HepG2 (cell line): ENCODE measurements around the gene GNA12. TPM values are rescaled to one million over a fixed set of nuclear protein-coding genes. Genes with fewer than 3 reads are reported as not detected.

Experiments
- GPN1 ChIP-seq: sonication (generic); formaldehyde crosslinking; IDR thresholded peaks from 2 replicates; pipeline ENCODE4 v1.5.1; 2020; ENCODE audit warnings: missing genetic modification reagents, borderline replicate concordance
- KDM4B ChIP-seq: sonication (generic); formaldehyde crosslinking; IDR thresholded peaks from 2 replicates; pipeline ENCODE4 v1.4.0; 2020; ENCODE audit warnings: missing genetic modification reagents
- NR2C2 ChIP-seq: sonication (generic); formaldehyde crosslinking; IDR thresholded peaks from 2 replicates; pipeline ENCODE4 v1.4.0; 2020; ENCODE audit warnings: missing genetic modification reagents, mild to moderate bottlenecking, moderate library complexity, borderline replicate concordance
- TBX3 ChIP-seq: fragments of 450-650 bp; IDR thresholded peaks from 2 replicates; pipeline ENCODE4 v1.6.1; 2017; ENCODE audit warnings: antibody characterized with exemption, mild to moderate bottlenecking, inconsistent platforms, borderline replicate concordance
- polyA plus RNA-seq, 8 experiments: library from polyadenylated mRNA; depleted of rRNA in 3 of 8; stranded (reverse) in 7 of 8; unstranded in 1 of 8; fragments of >200 nt; fragmentation: Illumina TruSeq in 4 of 8; extraction: Trizol in 4 of 8; gene quantifications; 2 replicates each; pipeline versions ENCODE4 v1.2.1 to v1.2.3, GENCODE V29; 2011 to 2016; ENCODE audit warnings: low read depth in 4 of 8, missing spikeins in 1 of 8, mixed read lengths in 1 of 8; ENCODE audit not compliant: insufficient read depth in 1 of 8
- total RNA-seq, 5 experiments: library from RNA; depleted of rRNA; stranded (reverse); fragments of >200 nt; fragmentation: Illumina TruSeq; extraction: Trizol; gene quantifications; 2 replicates each; pipeline ENCODE4 v1.2.3, GENCODE V29; 2016; ENCODE audit warnings: low read depth in 1 of 5
- TF ChIP-seq, protein P1 (sequence below): sonication (generic); formaldehyde crosslinking; IDR thresholded peaks from 2 replicates; pipeline ENCODE4 v1.4.0; 2020; ENCODE audit warnings: missing genetic modification reagents, borderline replicate concordance
- TF ChIP-seq, protein P2 (sequence below): sonication (generic); formaldehyde crosslinking; IDR thresholded peaks from 2 replicates; pipeline ENCODE4 v1.4.0; 2020; ENCODE audit warnings: missing genetic modification reagents
- TF ChIP-seq, protein P3 (sequence below): sonication (generic); formaldehyde crosslinking; IDR thresholded peaks from 2 replicates; pipeline ENCODE4 v1.5.0; 2020; ENCODE audit warnings: missing genetic modification reagents, mild to moderate bottlenecking, borderline replicate concordance
- TF ChIP-seq, protein P4 (sequence below): sonication (generic); formaldehyde crosslinking; IDR thresholded peaks from 2 replicates; pipeline ENCODE4 v1.4.0; 2020; ENCODE audit warnings: missing genetic modification reagents
- TF ChIP-seq, protein P5 (sequence below): sonication (generic); formaldehyde crosslinking; IDR thresholded peaks from 2 replicates; pipeline ENCODE4 v1.5.0; 2020; ENCODE audit warnings: missing genetic modification reagents, mild to moderate bottlenecking, borderline replicate concordance
- TF ChIP-seq, protein P6 (sequence below): fragments of 450-650 bp; IDR thresholded peaks from 2 replicates; pipeline ENCODE4 v1.6.1; 2017; ENCODE audit warnings: mild to moderate bottlenecking
- TF ChIP-seq, protein P7 (sequence below), 2 experiments: sonication (generic) in 1 of 2; formaldehyde crosslinking in 1 of 2; IDR thresholded peaks; 2 replicates each; pipeline versions ENCODE4 v1.5.1 to v1.6.1; 2011 to 2020; ENCODE audit warnings: borderline replicate concordance in 1 of 2, low read depth in 1 of 2, low read length in 1 of 2, mild to moderate bottlenecking in 1 of 2, missing genetic modification reagents in 1 of 2, moderate library complexity in 1 of 2

GNA12 gene
- total and polyA plus RNA-seq, 2 of the 13 experiments (the other 11 are each of a cell fraction or from before 2014, with no cell fraction given): 16.2 to 50.9 TPM

DNA sequence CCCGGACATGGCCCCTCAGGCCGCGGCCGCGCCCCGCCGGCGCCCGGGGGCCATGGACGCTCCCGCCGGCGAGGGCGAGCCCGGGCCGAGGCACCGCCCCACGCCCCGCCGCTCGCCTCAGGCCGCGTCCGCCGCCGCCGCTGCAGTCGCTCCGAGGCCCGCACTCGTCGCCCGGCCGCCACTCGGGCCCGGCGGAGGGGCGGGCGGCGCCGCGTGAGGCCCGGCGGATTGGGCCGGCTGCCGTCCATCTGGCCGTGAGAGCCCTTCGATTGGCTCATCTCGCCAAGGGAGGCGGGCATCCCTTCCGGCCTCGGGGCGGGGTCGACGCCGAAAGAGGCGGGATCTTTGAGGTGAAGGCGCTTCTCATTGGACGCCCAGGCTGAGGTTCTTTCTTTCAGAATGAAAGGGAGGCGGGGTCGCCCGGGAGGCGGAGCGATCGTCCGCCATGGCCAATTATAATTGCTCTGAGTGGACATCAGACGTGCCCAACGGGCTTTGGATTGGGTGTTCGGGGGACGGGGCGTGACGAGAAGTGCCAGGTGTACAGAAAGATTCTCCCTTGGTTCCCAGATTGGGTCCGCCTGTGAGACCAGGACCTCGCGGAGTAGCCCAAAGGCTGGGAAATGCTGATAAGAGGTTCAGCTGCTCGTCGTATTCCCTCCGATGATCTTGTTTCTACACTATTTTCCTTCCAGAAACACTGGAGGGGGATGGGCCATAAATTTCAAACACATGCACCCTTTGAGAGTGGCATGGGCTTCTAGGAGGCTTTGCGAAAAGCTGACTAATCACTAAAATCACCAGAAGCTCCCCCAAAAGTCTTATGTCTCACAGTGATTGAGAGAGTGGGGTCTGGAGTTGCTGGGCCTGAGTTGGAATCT lies at the start of gene GNA12 (continued):
- TF ChIP-seq, protein P1, sequence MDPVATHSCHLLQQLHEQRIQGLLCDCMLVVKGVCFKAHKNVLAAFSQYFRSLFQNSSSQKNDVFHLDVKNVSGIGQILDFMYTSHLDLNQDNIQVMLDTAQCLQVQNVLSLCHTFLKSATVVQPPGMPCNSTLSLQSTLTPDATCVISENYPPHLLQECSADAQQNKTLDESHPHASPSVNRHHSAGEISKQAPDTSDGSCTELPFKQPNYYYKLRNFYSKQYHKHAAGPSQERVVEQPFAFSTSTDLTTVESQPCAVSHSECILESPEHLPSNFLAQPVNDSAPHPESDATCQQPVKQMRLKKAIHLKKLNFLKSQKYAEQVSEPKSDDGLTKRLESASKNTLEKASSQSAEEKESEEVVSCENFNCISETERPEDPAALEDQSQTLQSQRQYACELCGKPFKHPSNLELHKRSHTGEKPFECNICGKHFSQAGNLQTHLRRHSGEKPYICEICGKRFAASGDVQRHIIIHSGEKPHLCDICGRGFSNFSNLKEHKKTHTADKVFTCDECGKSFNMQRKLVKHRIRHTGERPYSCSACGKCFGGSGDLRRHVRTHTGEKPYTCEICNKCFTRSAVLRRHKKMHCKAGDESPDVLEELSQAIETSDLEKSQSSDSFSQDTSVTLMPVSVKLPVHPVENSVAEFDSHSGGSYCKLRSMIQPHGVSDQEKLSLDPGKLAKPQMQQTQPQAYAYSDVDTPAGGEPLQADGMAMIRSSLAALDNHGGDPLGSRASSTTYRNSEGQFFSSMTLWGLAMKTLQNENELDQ (CRISPR knock-in tag): no peak
- TF ChIP-seq, protein P2, sequence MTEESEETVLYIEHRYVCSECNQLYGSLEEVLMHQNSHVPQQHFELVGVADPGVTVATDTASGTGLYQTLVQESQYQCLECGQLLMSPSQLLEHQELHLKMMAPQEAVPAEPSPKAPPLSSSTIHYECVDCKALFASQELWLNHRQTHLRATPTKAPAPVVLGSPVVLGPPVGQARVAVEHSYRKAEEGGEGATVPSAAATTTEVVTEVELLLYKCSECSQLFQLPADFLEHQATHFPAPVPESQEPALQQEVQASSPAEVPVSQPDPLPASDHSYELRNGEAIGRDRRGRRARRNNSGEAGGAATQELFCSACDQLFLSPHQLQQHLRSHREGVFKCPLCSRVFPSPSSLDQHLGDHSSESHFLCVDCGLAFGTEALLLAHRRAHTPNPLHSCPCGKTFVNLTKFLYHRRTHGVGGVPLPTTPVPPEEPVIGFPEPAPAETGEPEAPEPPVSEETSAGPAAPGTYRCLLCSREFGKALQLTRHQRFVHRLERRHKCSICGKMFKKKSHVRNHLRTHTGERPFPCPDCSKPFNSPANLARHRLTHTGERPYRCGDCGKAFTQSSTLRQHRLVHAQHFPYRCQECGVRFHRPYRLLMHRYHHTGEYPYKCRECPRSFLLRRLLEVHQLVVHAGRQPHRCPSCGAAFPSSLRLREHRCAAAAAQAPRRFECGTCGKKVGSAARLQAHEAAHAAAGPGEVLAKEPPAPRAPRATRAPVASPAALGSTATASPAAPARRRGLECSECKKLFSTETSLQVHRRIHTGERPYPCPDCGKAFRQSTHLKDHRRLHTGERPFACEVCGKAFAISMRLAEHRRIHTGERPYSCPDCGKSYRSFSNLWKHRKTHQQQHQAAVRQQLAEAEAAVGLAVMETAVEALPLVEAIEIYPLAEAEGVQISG (CRISPR knock-in tag): no peak
- TF ChIP-seq, protein P3, sequence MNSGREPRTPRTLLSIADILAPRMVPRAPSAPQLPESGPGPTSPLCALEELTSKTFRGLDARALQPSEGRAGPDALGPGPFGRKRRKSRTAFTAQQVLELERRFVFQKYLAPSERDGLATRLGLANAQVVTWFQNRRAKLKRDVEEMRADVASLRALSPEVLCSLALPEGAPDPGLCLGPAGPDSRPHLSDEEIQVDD (CRISPR knock-in tag): no peak
- TF ChIP-seq GPN1 (CRISPR knock-in tag) (no peak), KDM4B (CRISPR knock-in tag) (no peak), NR2C2 (CRISPR knock-in tag) (peak; percentile 29; the same call in 1 of the 2 replicates), TBX3 (no peak)
- TF ChIP-seq, protein P4, sequence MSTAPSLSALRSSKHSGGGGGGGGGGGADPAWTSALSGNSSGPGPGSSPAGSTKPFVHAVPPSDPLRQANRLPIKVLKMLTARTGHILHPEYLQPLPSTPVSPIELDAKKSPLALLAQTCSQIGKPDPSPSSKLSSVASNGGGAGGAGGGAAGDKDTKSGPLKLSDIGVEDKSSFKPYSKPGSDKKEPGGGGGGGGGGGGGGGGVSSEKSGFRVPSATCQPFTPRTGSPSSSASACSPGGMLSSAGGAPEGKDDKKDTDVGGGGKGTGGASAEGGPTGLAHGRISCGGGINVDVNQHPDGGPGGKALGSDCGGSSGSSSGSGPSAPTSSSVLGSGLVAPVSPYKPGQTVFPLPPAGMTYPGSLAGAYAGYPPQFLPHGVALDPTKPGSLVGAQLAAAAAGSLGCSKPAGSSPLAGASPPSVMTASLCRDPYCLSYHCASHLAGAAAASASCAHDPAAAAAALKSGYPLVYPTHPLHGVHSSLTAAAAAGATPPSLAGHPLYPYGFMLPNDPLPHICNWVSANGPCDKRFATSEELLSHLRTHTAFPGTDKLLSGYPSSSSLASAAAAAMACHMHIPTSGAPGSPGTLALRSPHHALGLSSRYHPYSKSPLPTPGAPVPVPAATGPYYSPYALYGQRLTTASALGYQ (CRISPR knock-in tag): no peak
- TF ChIP-seq, protein P5, sequence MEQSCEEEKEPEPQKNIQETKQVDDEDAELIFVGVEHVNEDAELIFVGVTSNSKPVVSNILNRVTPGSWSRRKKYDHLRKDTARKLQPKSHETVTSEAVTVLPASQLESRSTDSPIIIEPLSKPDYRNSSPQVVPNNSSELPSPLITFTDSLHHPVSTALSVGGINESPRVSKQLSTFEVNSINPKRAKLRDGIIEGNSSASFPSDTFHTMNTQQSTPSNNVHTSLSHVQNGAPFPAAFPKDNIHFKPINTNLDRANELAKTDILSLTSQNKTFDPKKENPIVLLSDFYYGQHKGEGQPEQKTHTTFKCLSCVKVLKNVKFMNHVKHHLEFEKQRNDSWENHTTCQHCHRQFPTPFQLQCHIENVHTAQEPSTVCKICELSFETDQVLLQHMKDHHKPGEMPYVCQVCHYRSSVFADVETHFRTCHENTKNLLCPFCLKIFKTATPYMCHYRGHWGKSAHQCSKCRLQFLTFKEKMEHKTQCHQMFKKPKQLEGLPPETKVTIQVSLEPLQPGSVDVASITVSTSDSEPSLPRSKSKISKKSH (CRISPR knock-in tag): no peak
- TF ChIP-seq, protein P6, sequence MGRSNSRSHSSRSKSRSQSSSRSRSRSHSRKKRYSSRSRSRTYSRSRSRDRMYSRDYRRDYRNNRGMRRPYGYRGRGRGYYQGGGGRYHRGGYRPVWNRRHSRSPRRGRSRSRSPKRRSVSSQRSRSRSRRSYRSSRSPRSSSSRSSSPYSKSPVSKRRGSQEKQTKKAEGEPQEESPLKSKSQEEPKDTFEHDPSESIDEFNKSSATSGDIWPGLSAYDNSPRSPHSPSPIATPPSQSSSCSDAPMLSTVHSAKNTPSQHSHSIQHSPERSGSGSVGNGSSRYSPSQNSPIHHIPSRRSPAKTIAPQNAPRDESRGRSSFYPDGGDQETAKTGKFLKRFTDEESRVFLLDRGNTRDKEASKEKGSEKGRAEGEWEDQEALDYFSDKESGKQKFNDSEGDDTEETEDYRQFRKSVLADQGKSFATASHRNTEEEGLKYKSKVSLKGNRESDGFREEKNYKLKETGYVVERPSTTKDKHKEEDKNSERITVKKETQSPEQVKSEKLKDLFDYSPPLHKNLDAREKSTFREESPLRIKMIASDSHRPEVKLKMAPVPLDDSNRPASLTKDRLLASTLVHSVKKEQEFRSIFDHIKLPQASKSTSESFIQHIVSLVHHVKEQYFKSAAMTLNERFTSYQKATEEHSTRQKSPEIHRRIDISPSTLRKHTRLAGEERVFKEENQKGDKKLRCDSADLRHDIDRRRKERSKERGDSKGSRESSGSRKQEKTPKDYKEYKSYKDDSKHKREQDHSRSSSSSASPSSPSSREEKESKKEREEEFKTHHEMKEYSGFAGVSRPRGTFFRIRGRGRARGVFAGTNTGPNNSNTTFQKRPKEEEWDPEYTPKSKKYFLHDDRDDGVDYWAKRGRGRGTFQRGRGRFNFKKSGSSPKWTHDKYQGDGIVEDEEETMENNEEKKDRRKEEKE: no peak
- TF ChIP-seq, protein P7, sequence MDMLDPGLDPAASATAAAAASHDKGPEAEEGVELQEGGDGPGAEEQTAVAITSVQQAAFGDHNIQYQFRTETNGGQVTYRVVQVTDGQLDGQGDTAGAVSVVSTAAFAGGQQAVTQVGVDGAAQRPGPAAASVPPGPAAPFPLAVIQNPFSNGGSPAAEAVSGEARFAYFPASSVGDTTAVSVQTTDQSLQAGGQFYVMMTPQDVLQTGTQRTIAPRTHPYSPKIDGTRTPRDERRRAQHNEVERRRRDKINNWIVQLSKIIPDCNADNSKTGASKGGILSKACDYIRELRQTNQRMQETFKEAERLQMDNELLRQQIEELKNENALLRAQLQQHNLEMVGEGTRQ (IDR thresholded peaks at IDR 0.05; ENCODE audit: low read depth, low read length): no peak
- TF ChIP-seq, protein P7 (CRISPR knock-in tag; IDR thresholded peaks at IDR 0.05; ENCODE audit: borderline replicate concordance): no peak
